ENCODE data around the gene CTU2.

Gene CTU2

GRCh38 chr16:88761830-88762229 is 55.5 kb downstream of the CTU2 start:
- no peaks in the 10 kb centered on the region for H3K27me3 Mint-ChIP-seq
- H3K4me3 Mint-ChIP-seq = no peak overlapping the region
- H3K9me3 Mint-ChIP-seq = no peaks in the 10 kb centered on the region
- H3K27ac Mint-ChIP-seq = no peak overlapping the region
- H3K36me3 Mint-ChIP-seq = no peaks in the 10 kb centered on the region
- peaks cover 20% of the 10 kb centered on the region for H3K4me1 Mint-ChIP-seq

DNA sequence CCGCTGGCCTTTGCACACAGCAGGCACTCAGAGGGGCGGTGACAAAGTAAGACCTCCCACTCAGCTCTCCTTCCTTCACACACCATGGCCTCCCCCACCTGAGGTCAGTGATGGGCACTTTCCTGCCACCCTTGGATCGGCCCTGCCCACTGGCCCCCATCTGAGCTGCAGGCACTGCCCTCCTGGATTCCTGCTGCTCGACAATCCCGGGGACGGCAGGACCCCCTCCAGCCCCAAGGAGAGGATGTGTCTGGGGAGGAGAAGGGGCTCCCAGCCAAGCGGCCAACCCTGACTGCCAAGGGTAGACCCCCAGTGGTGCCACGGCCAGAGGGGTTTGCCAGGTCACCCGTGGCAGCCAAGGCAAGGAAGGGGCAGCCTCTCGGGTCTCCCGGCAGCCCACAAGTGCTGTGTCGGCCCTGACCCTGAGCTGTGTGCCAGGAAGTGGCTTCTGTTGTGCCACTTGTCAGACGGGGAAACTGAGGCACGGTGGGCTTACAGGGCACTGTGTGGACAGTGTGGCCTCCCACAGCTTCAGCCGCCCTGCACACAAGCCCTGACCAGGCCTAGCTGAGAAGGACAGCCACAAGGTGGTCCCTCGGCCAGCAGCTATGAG is 56.1 kb downstream of the CTU2 start:
- Mint-ChIP-seq H3K9me3 (no peaks in the 10 kb centered on the region), H3K36me3 (no peaks in the 10 kb centered on the region), H3K27ac (no peak overlapping the region), H3K4me1 (peaks cover 26% of the 10 kb centered on the region), H3K4me3 (no peak overlapping the region), H3K27me3 (no peaks in the 10 kb centered on the region)

DNA sequence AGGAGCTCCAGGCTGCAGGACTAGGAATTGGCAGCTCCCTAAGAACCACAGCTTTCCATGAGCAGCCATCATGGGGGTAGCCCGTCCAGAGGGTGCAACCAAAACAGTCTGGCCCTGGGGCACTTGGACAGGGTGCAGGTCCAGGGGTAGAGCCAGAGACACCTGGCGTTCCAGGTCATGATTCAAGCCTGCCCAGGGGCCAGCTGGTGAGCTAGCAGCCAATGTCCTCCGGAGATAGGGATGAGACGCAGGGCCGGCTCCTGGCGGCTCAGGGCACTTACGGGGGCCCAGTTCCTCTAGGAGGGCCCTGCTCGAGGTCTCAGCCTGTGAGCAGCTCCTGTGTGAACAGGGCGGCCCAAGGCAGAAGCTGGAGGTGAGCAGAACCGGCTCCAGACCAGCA is 56.6 kb downstream of the CTU2 start:
- no peak overlapping the region for H3K4me3 Mint-ChIP-seq
- no peaks in the 10 kb centered on the region for H3K36me3 Mint-ChIP-seq
- no peaks in the 10 kb centered on the region for H3K27me3 Mint-ChIP-seq
- peaks cover 27% of the 10 kb centered on the region for H3K4me1 Mint-ChIP-seq
- no peaks in the 10 kb centered on the region for H3K9me3 Mint-ChIP-seq
- H3K27ac Mint-ChIP-seq = no peak overlapping the region

GRCh38 chr16:88763502-88764053 is 57.3 kb downstream of the CTU2 start:
- no peaks in the 10 kb centered on the region for H3K27me3 Mint-ChIP-seq
- H3K4me1 Mint-ChIP-seq = peaks cover 24% of the 10 kb centered on the region
- no peaks in the 10 kb centered on the region for H3K9me3 Mint-ChIP-seq
- peak overlapping the region; percentile 27 for H3K27ac Mint-ChIP-seq
- H3K4me3 Mint-ChIP-seq = no peak overlapping the region
- no peaks in the 10 kb centered on the region for H3K36me3 Mint-ChIP-seq

DNA sequence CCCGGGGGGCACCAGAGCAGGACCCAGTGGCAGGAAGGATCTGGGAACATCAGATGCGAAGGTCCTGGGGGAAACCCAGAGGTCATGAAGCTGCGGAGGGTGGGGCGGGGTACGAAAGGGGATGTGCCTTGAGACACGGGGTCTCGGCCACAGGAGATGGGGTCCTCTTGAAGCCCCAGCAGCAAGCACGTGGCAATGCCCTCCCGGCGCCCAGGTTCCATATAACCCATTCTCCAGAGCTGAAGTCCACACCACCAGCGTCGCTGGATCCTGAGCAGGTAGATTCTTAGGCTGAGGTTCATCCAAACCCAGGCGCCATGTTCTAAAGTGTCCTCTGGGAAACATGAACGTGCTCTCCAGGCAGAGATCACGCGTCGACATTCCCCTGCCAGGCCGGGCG is 57.8 kb downstream of the CTU2 start:
- H3K27ac Mint-ChIP-seq = no peak overlapping the region
- H3K36me3 Mint-ChIP-seq = no peaks in the 10 kb centered on the region
- H3K9me3 Mint-ChIP-seq = no peaks in the 10 kb centered on the region
- no peak overlapping the region for H3K4me3 Mint-ChIP-seq
- no peaks in the 10 kb centered on the region for H3K27me3 Mint-ChIP-seq
- H3K4me1 Mint-ChIP-seq = peaks cover 22% of the 10 kb centered on the region

DNA sequence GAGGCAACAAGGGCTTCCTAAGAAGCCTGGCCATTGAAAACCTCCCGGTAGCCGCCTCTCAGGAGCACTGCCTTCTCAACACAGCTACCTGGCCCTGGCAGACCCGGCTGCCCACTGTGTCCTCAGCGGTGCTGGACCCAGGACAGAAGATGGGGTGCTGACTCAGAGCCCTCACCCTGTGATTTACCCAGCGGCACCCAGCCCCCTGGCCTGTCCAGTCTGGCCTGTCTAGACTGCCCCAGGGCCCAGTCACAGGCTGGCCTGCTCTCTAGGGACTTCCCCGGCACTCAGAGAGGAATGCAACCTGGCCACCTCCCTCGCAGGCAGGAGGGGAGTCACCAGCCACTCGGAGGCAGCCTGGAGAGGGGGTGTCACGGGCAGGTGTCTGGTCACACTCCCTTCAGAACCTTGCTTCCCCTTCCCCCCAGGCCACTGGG is 58.6 kb downstream of the CTU2 start:
- H3K9me3 Mint-ChIP-seq = no peaks in the 10 kb centered on the region
- H3K4me3 Mint-ChIP-seq = no peak overlapping the region
- peaks cover 23% of the 10 kb centered on the region for H3K4me1 Mint-ChIP-seq
- H3K27me3 Mint-ChIP-seq = no peaks in the 10 kb centered on the region
- no peaks in the 10 kb centered on the region for H3K36me3 Mint-ChIP-seq
- no peak overlapping the region for H3K27ac Mint-ChIP-seq
